Liver (tissue), 9 donors: ENCODE data around the gene CDH23. TPM values are rescaled to one million over a fixed set of nuclear protein-coding genes. Genes with fewer than 3 reads are reported as not detected.

ENCODE experiments used
- DNase-seq: peaks from one replicate; pipeline ENCODE4 v3.0.0-alpha.2; 2017; ENCODE audit warnings: low spot score
- H3K27ac ChIP-seq, 2 donors: one replicate each; pipeline ENCODE4 v1.7.0; 2013; ENCODE audit warnings: inconsistent platforms in 2 of 2, low read length in 2 of 2, control low read depth in 1 of 2, low read depth in 1 of 2, mild to moderate bottlenecking in 1 of 2
- H3K27me3 ChIP-seq, 4 donors: one replicate each; pipeline versions ENCODE4 v1.6.1 to v1.7.0; 2013; ENCODE audit warnings: low read length in 3 of 4, inconsistent platforms in 1 of 4, mild to moderate bottlenecking in 1 of 4, moderate library complexity in 1 of 4; ENCODE audit not compliant: control insufficient read depth in 4 of 4, insufficient read depth in 4 of 4
- H3K36me3 ChIP-seq, 4 donors: one replicate each; pipeline versions ENCODE4 v1.6.1 to v1.7.0; 2013; ENCODE audit warnings: low read length in 3 of 4, mild to moderate bottlenecking in 3 of 4, low read depth in 1 of 4, moderate library complexity in 1 of 4; ENCODE audit not compliant: control insufficient read depth in 4 of 4, insufficient read depth in 3 of 4
- H3K4me1 ChIP-seq, 4 donors: one replicate each; pipeline versions ENCODE4 v1.6.1 to v1.7.0; 2013; ENCODE audit warnings: low read length in 3 of 4, mild to moderate bottlenecking in 3 of 4, moderate library complexity in 1 of 4; ENCODE audit not compliant: control insufficient read depth in 4 of 4, insufficient read depth in 4 of 4
- H3K4me3 ChIP-seq, 3 donors: one replicate each; pipeline versions ENCODE4 v1.6.1 to v1.7.0; 2013; ENCODE audit warnings: low read length in 3 of 3, control low read depth in 1 of 3, low read depth in 1 of 3, mild to moderate bottlenecking in 1 of 3
- H3K9ac ChIP-seq, 2 donors: one replicate each; pipeline ENCODE4 v1.7.0; 2013; ENCODE audit warnings: low read length in 2 of 2, mild to moderate bottlenecking in 2 of 2, moderate library complexity in 2 of 2, control low read depth in 1 of 2, low read depth in 1 of 2
- H3K9me3 ChIP-seq, 4 donors: one replicate each; pipeline versions ENCODE4 v1.6.1 to v1.7.0; 2013; ENCODE audit warnings: low read length in 3 of 4; ENCODE audit not compliant: control insufficient read depth in 4 of 4
- ATF3 ChIP-seq: IDR thresholded peaks from 2 replicates; pipeline ENCODE4 v1.6.1; 2016; ENCODE audit warnings: antibody characterized with exemption
- EGR1 ChIP-seq, 2 donors: IDR thresholded peaks; 2 replicates each; pipeline ENCODE4 v1.6.1; 2016 to 2018; ENCODE audit warnings: antibody characterized with exemption in 2 of 2, low read depth in 2 of 2
- FOXA1 ChIP-seq: IDR thresholded peaks from 2 replicates; pipeline ENCODE4 v1.6.1; 2016; ENCODE audit warnings: antibody characterized with exemption
- FOXA2 ChIP-seq: IDR thresholded peaks from 2 replicates; pipeline ENCODE4 v1.6.1; 2016; ENCODE audit warnings: antibody characterized with exemption
- GABPA ChIP-seq, 2 donors: IDR thresholded peaks in 1 of 2; conservative IDR thresholded peaks in 1 of 2; 2 replicates each; pipeline ENCODE4 v1.6.1; 2016; ENCODE audit warnings: antibody characterized with exemption in 2 of 2, mild to moderate bottlenecking in 1 of 2, moderate library complexity in 1 of 2
- HNF4A ChIP-seq, 2 donors: conservative IDR thresholded peaks; 2 replicates each; pipeline ENCODE4 v1.6.1; 2016; ENCODE audit warnings: antibody characterized with exemption in 2 of 2, mild to moderate bottlenecking in 2 of 2
- HNF4G ChIP-seq: IDR thresholded peaks from 2 replicates; pipeline ENCODE4 v1.6.1; 2016; ENCODE audit warnings: antibody characterized with exemption
- JUND ChIP-seq, 2 donors: IDR thresholded peaks; 2 replicates each; pipeline ENCODE4 v1.6.1; 2016; ENCODE audit warnings: antibody characterized with exemption in 2 of 2
- MAX ChIP-seq: IDR thresholded peaks from 2 replicates; pipeline ENCODE4 v1.6.1; 2016; ENCODE audit warnings: antibody characterized with exemption
- NR2F2 ChIP-seq: IDR thresholded peaks from 2 replicates; pipeline ENCODE4 v1.6.1; 2016; ENCODE audit warnings: antibody characterized with exemption
- RAD21 ChIP-seq, 2 donors: IDR thresholded peaks; 2 replicates each; pipeline ENCODE4 v1.6.1; 2016; ENCODE audit warnings: antibody characterized with exemption in 2 of 2, mild to moderate bottlenecking in 2 of 2
- REST ChIP-seq: IDR thresholded peaks from 2 replicates; pipeline ENCODE4 v1.6.1; 2016; ENCODE audit warnings: antibody characterized with exemption, mild to moderate bottlenecking
- RXRA ChIP-seq, 2 donors: IDR thresholded peaks; 2 replicates each; pipeline ENCODE4 v1.6.1; 2017 to 2018; ENCODE audit warnings: antibody characterized with exemption in 2 of 2, mild to moderate bottlenecking in 1 of 2
- SP1 ChIP-seq: IDR thresholded peaks from 2 replicates; pipeline ENCODE4 v1.6.1; 2018; ENCODE audit warnings: antibody characterized with exemption, mild to moderate bottlenecking
- TAF1 ChIP-seq: conservative IDR thresholded peaks from 2 replicates; pipeline ENCODE4 v1.6.1; 2016; ENCODE audit warnings: antibody characterized with exemption, mild to moderate bottlenecking
- YY1 ChIP-seq: IDR thresholded peaks from 2 replicates; pipeline ENCODE4 v1.6.1; 2016; ENCODE audit warnings: antibody characterized with exemption, mild to moderate bottlenecking
- WGBS: extraction: QIAGEN DNeasy Blood & Tissue Kit; methylation state at CpG from one replicate; pipeline ENCODE4 v1.1.7; 2013; 5-methylcytosine and 5-hydroxymethylcytosine counted together
- polyA plus RNA-seq, 2 donors: library from polyadenylated mRNA; stranded (reverse) in 1 of 2; unstranded in 1 of 2; fragments of 200-250 nt in 1 of 2; fragments of >200 nt in 1 of 2; fragmentation: Nextera tagmentation in 1 of 2; extraction: Ambion mirVana in 1 of 2; gene quantifications; one replicate each; pipeline versions ENCODE4 v1.2.1 to v1.2.3, GENCODE V29; 2013 to 2015
- total RNA-seq, 2 donors: library from RNA; depleted of rRNA; stranded (reverse); fragments of >200 nt; gene quantifications; one replicate each; pipeline ENCODE4 v1.2.3, GENCODE V29; 2014
- TF ChIP-seq, protein P1 (sequence below): IDR thresholded peaks from 2 replicates; pipeline ENCODE4 v1.6.1; 2016; ENCODE audit warnings: antibody characterized with exemption
- donor health status: healthy.
- donor health status: healthy.
- donor health status: healthy.
- donor health status: healthy.
- donor health status: healthy.

The CDH23 gene
- total and polyA plus RNA-seq, 4 donors = 1.5 to 4.7 (median 3.4) TPM

- TF ChIP-seq GABPA (IDR thresholded peaks at IDR 0.05 in 1 of 2, conservative IDR thresholded peaks at IDR 0.05 in 1 of 2) = no peak
- TF ChIP-seq, protein P1, sequence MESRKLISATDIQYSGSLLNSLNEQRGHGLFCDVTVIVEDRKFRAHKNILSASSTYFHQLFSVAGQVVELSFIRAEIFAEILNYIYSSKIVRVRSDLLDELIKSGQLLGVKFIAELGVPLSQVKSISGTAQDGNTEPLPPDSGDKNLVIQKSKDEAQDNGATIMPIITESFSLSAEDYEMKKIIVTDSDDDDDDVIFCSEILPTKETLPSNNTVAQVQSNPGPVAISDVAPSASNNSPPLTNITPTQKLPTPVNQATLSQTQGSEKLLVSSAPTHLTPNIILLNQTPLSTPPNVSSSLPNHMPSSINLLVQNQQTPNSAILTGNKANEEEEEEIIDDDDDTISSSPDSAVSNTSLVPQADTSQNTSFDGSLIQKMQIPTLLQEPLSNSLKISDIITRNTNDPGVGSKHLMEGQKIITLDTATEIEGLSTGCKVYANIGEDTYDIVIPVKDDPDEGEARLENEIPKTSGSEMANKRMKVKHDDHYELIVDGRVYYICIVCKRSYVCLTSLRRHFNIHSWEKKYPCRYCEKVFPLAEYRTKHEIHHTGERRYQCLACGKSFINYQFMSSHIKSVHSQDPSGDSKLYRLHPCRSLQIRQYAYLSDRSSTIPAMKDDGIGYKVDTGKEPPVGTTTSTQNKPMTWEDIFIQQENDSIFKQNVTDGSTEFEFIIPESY = no peak
- no peak for TF ChIP-seq RXRA (IDR thresholded peaks at IDR 0.05)
- TF ChIP-seq JUND (IDR thresholded peaks at IDR 0.05) = no peak
- no peak for TF ChIP-seq SP1
- TF ChIP-seq YY1 = no peak
- Histone ChIP-seq H3K9ac (no peak overlapping the region), H3K36me3 (no peaks in the 10 kb centered on the region), H3K4me1 (peaks cover 2 to 9% (median 7%) of the 10 kb centered on the region in 4 donors), H3K9me3 (no peaks in the 10 kb centered on the region), H3K4me3 (no peak overlapping the region), H3K27me3 (no peaks in the 10 kb centered on the region), H3K27ac (no peak overlapping the region)
- no peak for DNase-seq
- 93% methylated on average over 4 of the region's 4 CpGs for WGBS
Measured at GRCh38 chr10:71743089-71743838, 346.5 kb downstream of the CDH23 start.

DNA sequence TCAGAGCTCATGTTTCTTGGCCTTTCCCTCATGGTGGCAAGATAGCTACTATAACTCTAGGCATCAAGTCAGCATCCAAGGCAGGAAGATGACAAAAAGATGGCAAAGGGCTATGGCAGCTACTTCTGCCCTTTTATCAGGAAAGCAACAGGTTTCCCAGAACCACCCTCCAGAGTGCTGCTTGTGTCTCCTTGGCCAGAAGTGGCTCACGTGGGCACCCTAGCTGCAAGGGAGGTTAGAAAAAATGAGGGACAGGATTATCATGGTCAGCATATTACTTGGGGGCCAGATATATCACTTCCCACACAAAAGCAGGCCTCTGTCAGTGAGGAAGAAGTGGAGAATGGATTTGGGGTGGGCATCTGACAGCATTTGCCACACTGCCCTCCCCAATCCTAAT lies 347.1 kb downstream of the CDH23 start:
- TF ChIP-seq ATF3 (no peak), NR2F2 (no peak), RAD21 (IDR thresholded peaks at IDR 0.05) (no peak), EGR1 (IDR thresholded peaks at IDR 0.05; ENCODE audit: low read depth in 2 of 2) (no peak), HNF4A (conservative IDR thresholded peaks at IDR 0.05) (no peak), REST (no peak), FOXA1 (no peak), GABPA (IDR thresholded peaks at IDR 0.05 in 1 of 2, conservative IDR thresholded peaks at IDR 0.05 in 1 of 2) (no peak), RXRA (IDR thresholded peaks at IDR 0.05) (no peak), JUND (IDR thresholded peaks at IDR 0.05) (no peak), YY1 (no peak), MAX (no peak), SP1 (no peak), FOXA2 (no peak), TAF1 (no peak), HNF4G (no peak)
- TF ChIP-seq, protein P1 = no peak
- no peak for DNase-seq
- Histone ChIP-seq H3K4me3 (no peak overlapping the region), H3K9me3 (no peaks in the 10 kb centered on the region), H3K9ac (no peak overlapping the region), H3K27me3 (no peaks in the 10 kb centered on the region), H3K27ac (no peak overlapping the region), H3K4me1 (peaks cover 2 to 12% (median 7%) of the 10 kb centered on the region in 4 donors), H3K36me3 (no peaks in the 10 kb centered on the region)
- 94% methylated on average over 1 of the region's 1 CpG for WGBS
